SK-N-SH (cell line): ENCODE data around the gene COMT.

Experiments used
- CTCF ChIP-seq: fragments of 200-600 bp; sonication (generic); IDR thresholded peaks from 2 replicates; pipeline ENCODE4 v1.6.1; 2017; ENCODE audit warnings: antibody characterized with exemption, mild to moderate bottlenecking, moderate library complexity
- GABPA ChIP-seq: IDR thresholded peaks from 2 replicates; pipeline ENCODE4 v1.4.0; 2012; ENCODE audit warnings: low read depth, mild to moderate bottlenecking

GRCh38 chr22:19975707-19976035 is 34.1 kb downstream of the COMT start:
- TF ChIP-seq CTCF (no peak), GABPA (no peak)
